GM10266 (cell line): ENCODE data around the gene NME3.

Source experiments
- DNase-seq: peaks from one replicate; pipeline ENCODE4 v3.0.0; 2012; ENCODE audit errors: extremely low spot score
- TF ChIP-seq, protein P1 (sequence below): IDR thresholded peaks from 2 replicates; pipeline ENCODE4 v1.5.1; 2012; ENCODE audit warnings: mild to moderate bottlenecking, low read depth; ENCODE audit not compliant: control insufficient read depth, insufficient read depth; ENCODE audit errors: missing control alignments

The NME3 gene

DNA sequence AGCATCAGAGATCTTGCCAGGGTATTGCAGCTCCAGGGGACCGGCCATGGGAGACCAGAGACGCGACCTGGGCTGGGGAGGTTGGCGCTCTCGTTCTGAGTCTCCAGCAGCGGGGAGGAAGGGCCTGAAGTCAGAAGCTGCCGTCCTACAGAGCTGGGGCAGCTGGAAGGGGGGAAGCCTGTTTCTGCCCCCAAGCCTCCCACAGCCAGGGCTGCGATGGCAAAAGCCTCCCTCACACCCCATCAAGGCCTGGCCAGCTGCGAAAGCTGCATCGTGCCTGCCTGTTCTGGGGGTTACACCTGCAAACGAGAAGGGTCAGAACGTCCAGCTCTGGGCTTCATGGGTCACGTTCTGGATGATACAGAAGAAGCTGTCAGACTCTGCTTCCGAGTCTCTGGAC, 39.3 kb downstream of the NME3 start:
- no peak for DNase-seq
- TF ChIP-seq, protein P1, sequence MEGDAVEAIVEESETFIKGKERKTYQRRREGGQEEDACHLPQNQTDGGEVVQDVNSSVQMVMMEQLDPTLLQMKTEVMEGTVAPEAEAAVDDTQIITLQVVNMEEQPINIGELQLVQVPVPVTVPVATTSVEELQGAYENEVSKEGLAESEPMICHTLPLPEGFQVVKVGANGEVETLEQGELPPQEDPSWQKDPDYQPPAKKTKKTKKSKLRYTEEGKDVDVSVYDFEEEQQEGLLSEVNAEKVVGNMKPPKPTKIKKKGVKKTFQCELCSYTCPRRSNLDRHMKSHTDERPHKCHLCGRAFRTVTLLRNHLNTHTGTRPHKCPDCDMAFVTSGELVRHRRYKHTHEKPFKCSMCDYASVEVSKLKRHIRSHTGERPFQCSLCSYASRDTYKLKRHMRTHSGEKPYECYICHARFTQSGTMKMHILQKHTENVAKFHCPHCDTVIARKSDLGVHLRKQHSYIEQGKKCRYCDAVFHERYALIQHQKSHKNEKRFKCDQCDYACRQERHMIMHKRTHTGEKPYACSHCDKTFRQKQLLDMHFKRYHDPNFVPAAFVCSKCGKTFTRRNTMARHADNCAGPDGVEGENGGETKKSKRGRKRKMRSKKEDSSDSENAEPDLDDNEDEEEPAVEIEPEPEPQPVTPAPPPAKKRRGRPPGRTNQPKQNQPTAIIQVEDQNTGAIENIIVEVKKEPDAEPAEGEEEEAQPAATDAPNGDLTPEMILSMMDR, result no peak

DNA sequence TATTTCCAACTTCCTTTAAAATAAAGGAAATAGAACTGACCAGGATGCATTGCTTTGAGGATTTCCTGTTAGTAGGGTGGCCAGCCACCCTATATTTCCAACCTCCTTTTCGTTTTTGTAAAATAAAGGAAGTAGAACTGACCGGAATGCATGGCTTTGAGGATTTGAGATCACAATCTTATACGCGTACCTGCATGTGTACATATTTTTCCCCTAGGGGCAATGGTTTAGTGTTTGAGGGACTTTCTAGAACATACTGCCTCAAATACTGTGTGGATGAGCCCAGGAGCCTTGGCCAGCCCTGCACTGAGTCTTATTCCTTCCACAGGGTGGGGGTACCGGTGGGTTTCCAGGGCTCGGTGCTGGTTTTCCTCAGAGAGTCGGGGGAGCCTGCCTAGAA, 39.7 kb downstream of the NME3 start:
- DNase-seq, result no peak
- TF ChIP-seq, protein P1, result no peak

DNA sequence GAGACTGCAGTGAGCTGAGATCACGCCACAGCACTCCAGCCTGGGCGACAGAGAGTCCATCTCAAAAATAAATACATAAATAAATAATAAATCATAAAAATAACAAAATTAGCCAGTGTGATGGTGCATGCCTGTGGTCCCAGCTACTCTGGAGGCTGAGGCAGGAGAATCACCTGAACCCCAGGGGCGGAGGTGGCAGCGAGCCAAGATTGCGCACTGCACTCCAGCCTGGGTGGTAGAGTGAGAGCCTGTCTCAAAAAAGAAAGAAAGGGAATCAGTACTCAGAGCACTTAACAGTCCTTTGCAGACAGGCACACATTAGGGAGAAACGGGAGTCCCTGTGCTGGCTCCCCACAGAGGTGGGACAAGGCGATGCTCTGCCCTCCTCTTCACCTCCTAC, 40.3 kb downstream of the NME3 start:
- TF ChIP-seq, protein P1, result no peak
- no peak for DNase-seq

DNA sequence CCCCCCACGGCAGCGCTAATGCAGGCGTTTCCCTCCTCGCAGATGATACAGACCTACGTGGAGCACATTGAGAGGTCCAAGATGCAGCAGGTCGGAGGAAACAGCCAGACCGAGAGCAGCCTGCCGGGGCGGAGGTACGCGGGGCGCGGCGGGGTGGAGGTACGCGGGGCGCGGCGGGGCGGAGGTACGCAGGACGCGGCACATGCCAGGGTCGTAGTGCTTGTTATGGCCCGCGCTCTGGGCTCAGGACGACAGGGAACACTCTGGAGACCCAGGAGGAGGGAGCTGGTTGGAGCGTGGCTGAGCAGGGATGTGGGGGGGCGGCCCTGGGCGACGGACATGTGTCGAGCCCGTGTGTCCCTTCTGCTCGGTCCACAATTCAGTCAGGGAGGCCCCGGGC, 41.9 kb downstream of the NME3 start:
- no peak for DNase-seq
- TF ChIP-seq, protein P1, result no peak

DNA sequence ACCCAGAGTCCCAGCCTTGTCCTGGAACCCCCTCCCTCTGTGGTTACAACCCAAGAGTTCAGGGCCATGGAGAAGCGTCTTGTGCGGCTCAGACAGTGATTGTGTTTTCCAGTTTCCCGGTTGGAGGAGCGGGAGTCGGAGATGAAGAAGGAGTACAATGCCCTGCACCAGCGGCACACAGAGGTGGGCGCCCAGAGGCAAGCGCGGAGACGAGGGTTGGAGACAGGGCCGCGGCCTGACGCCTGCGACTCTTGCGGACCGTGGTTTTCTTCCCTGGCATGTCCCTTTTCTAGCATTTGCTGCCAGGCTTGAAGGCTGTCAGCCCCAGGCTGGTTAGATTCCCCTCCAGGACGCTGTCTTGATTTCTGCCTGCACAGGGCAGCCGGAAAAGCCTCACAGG, 42.3 kb downstream of the NME3 start:
- DNase-seq, result no peak
- TF ChIP-seq, protein P1, result no peak

DNA sequence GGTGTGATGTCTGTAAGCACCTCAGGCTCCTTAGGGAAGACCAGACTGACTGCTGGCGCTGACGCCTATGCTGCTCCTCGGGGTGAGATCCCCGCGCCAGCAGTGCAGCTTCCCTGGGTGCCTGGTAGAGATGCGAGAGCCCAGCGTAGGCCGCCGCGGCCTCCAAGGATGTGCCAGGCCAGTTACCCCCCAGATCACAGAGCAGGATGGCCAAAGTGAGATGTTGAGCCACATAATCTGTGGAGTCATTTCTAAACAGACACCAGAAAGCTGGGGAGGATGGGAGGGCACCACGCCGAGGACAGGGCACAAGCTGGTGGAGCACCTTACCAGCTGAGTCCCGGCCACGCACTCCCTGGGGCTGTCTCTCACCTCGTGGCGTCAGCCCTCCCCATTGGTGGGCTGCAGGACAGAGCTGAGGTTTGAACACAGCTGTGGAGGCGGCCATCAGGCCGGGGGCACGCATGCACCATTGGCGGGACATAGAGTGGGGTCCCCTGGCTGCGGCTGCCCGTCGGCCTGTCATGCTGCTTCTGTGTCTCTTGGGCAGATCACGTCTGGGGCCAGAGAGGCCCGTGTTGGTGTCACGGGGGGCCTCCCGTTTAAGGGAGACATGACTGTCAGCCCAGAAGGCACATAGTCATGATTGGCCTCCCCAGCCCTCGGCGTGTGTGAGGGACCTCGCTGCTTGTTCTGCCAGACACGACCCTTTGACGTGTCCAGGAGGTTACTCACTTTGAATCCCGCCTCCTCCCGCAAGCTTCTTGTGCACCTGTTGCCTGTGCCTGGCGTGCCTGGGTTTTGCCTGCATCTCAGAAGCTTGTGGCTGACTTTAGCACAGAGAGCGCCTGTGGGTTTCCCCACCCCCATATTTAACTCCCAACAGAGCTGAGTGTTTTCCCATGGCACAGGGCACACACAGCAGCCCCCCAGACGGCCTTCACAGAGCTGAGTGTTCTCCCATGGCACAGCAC, 43.4 kb downstream of the NME3 start:
- no peak for DNase-seq
- TF ChIP-seq, protein P1, result no peak

DNA sequence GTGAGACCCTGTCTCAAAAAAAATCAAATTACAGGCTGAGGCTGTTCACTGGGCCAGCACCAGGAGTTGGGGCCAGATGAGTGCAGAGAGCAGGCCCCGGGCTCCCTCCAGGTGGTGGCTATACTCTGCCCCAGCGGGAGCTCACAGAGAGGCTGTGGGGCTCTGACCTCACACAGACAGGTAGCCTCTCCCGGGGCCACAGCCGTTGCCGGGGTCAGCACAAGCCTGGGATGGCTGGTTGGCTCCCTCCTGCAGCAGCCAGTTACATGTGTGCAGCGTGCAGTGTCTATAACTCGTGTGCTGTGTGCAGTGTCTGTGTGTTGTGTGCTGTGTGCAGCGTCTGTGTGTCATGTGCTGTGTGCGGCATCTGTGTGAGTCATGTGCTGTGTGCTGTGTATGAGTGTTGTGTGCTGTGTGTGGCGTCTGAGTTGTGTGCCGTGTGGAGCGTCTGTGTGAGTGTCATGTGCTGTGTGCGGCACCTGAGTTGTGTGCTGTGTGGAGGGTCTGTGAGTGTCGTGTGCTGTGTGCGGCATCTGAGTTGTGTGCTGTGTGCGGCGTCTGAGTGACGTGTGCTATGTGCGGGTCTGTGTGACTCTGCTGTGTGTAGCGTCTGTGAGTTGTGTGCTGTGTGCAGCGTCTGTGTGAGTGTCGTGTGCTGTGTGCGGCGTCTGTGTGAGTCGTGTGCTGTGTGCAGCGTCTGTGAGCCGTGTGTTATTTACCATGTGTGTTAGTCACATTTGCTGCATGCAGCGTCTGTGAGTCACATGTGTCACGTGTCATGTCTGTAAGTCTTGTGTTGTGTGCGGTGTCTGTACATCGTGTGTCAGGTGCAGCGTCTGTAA, 44.5 kb downstream of the NME3 start:
- TF ChIP-seq, protein P1, result no peak
- DNase-seq, result no peak
